OCI-LY3 (cell line): ENCODE data around the gene ADTRP.

Source experiments
- H2AFZ ChIP-seq: fragments of 200-600, 300-600 bp; shearing (Covaris generic); 2 replicates; pipeline ENCODE4 v1.6.0; 2014; ENCODE audit warnings: antibody characterized with exemption, low read depth, low read length
- H3K27ac ChIP-seq: fragments of 200-600, 300-600 bp; sonication (generic); 2 replicates; pipeline ENCODE4 v1.5.1; 2014; ENCODE audit warnings: mild to moderate bottlenecking, low read length, moderate library complexity, mixed read lengths
- H3K27me3 ChIP-seq: fragments of 200-600, 300-600 bp; sonication (generic); 2 replicates; pipeline ENCODE4 v1.6.1; 2014; ENCODE audit warnings: low read depth, low read length, mixed read lengths
- H3K36me3 ChIP-seq: fragments of 200-600, 300-600 bp; sonication (generic); replicated peaks from 2 replicates; pipeline ENCODE3; 2014; ENCODE audit warnings: low read depth, low read length, mixed read lengths
- H3K4me1 ChIP-seq: fragments of 300-600, 200-600 bp; sonication (generic); 2 replicates; pipeline ENCODE4 v1.6.1; 2014; ENCODE audit warnings: low read length, mixed read lengths
- H3K4me2 ChIP-seq: fragments of 200-600, 300-600 bp; sonication (generic); 2 replicates; pipeline ENCODE4 v1.6.1; 2014; ENCODE audit warnings: low read length, mixed read lengths
- H3K4me3 ChIP-seq: fragments of 300-600, 200-600 bp; sonication (generic); 2 replicates; pipeline ENCODE4 v1.5.1; 2014; ENCODE audit warnings: antibody characterized with exemption, mild to moderate bottlenecking, low read length, moderate library complexity
- H3K79me2 ChIP-seq: fragments of 300-600, 200-600 bp; shearing (Covaris generic); 2 replicates; pipeline ENCODE4 v1.6.1; 2014; ENCODE audit warnings: mild to moderate bottlenecking, low read length, mixed read lengths
- H3K9ac ChIP-seq: fragments of 300-600, 200-600 bp; shearing (Covaris generic); 2 replicates; pipeline ENCODE4 v1.6.0; 2014; ENCODE audit warnings: mild to moderate bottlenecking, low read length, moderate library complexity
- H3K9me3 ChIP-seq: fragments of 200-600, 300-600 bp; shearing (Covaris generic); 2 replicates; pipeline ENCODE4 v1.6.1; 2014; ENCODE audit warnings: low read length, mixed read lengths; ENCODE audit not compliant: insufficient read depth
- H4K20me1 ChIP-seq: fragments of 200-600, 300-600 bp; sonication (generic); 2 replicates; pipeline ENCODE4 v1.6.1; 2016; ENCODE audit warnings: low read length, mixed read lengths; ENCODE audit not compliant: insufficient read depth
- EZH2phosphoT487 ChIP-seq: fragments of 200-600 bp; shearing (Covaris generic); IDR thresholded peaks from 2 replicates; pipeline ENCODE4 v1.6.1; 2018; ENCODE audit warnings: antibody characterized with exemption, mixed run types, low read depth
- TF ChIP-seq, protein P1 (sequence below): fragments of 200-600, 300-600 bp; sonication (generic); IDR thresholded peaks from 2 replicates; pipeline ENCODE4 v1.5.1; 2014; ENCODE audit warnings: antibody characterized with exemption, low read length, low read depth

The ADTRP gene

DNA sequence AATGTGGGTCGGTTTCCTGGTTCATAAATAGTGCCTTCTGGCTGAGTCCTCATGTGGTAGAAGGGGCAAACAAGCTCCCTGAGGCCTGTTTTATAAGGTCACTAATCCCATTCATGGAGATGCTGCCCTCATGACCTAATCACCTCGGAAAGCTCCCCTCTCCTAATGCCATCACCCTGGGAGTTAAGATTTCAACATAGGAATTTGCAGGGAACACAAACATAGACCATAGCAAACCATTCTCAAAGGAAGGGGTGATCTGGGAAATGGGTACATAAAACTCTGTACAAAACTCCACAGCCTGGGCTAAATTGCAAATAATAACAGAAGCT, 1.5 kb upstream of the ADTRP start:
- no peaks in the 10 kb centered on the region for H3K36me3 ChIP-seq
- no peak overlapping the region for H3K4me2 ChIP-seq
- H3K4me1 ChIP-seq, result peaks cover 6% of the 10 kb centered on the region
- H3K4me3 ChIP-seq, result no peak overlapping the region
- H4K20me1 ChIP-seq, result no peaks in the 10 kb centered on the region
- H3K9ac ChIP-seq, result no peak overlapping the region
- H3K27ac ChIP-seq, result no peak overlapping the region
- H3K79me2 ChIP-seq, result no peaks in the 10 kb centered on the region
- TF ChIP-seq, protein P1, sequence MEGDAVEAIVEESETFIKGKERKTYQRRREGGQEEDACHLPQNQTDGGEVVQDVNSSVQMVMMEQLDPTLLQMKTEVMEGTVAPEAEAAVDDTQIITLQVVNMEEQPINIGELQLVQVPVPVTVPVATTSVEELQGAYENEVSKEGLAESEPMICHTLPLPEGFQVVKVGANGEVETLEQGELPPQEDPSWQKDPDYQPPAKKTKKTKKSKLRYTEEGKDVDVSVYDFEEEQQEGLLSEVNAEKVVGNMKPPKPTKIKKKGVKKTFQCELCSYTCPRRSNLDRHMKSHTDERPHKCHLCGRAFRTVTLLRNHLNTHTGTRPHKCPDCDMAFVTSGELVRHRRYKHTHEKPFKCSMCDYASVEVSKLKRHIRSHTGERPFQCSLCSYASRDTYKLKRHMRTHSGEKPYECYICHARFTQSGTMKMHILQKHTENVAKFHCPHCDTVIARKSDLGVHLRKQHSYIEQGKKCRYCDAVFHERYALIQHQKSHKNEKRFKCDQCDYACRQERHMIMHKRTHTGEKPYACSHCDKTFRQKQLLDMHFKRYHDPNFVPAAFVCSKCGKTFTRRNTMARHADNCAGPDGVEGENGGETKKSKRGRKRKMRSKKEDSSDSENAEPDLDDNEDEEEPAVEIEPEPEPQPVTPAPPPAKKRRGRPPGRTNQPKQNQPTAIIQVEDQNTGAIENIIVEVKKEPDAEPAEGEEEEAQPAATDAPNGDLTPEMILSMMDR, result no peak
- TF ChIP-seq EZH2phosphoT487, result no peak
- H2AFZ ChIP-seq, result no peak overlapping the region
- H3K27me3 ChIP-seq, result peaks cover 9% of the 10 kb centered on the region
- H3K9me3 ChIP-seq, result no peaks in the 10 kb centered on the region

DNA sequence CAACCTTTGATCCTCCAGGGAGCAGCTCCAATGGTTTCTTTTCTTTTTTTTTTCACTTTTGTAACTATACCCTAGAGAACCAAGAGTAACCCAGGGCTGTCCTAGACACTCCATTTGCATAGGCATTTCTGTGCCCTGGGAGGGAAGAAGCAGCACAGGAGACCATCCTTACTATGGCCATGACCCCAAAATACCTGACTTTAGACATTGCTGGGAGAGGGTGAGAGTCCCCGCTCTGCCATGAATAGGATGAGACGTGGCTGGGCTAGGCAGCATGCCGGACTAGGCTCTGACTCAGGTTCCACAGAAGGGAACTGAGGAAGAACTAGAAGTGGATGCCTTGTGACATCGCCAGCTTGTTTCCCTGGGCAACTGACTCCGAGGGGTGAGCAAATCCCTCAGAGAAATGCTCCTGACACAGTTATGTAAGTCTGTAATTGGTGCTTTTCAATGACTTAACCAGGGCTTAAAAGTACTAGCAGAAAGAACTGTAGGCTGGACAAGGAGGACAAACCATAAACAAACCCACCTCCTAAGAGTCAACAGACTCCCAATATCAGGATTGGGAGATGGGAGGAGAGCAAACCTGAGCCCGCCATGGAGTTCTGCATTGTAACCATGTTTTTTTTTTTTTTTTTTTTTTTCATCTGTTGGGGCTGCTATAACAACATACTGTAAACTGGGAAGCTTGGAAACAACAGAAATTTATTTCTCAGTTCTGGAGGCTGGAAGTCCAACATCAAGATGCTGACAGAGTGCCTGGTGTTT, 910 bp upstream of the ADTRP start:
- Histone ChIP-seq H3K4me2 (no peak overlapping the region), H3K9ac (no peak overlapping the region), H3K27ac (no peak overlapping the region), H3K4me1 (peaks cover under 1% of the 10 kb centered on the region), H3K27me3 (peaks cover 8% of the 10 kb centered on the region), H3K4me3 (no peak overlapping the region), H4K20me1 (no peaks in the 10 kb centered on the region), H3K36me3 (no peaks in the 10 kb centered on the region), H2AFZ (no peak overlapping the region), H3K79me2 (no peaks in the 10 kb centered on the region), H3K9me3 (no peaks in the 10 kb centered on the region)
- TF ChIP-seq EZH2phosphoT487, result no peak
- TF ChIP-seq, protein P1, result no peak

DNA sequence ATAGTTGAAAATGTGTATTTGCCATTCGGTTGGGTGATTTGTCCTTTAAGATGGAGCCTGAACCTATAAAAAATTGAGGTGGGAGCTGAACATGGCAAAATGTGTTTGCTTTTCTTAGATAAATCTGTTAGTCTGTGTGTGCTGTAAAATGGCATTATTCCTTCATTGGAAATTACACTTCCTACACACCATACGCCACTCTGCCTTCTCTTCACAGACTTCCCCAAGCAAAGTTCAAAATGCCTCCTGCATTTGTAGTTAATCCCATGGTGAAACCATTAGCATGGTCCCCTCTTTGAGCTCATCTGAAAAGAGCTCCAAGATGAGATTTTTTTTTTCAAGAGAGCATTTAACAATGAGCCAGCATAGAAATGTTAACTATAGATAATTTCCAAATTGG, 567 bp downstream of the ADTRP start:
- Histone ChIP-seq H3K4me1 (no peaks in the 10 kb centered on the region), H3K4me3 (no peak overlapping the region), H3K36me3 (no peaks in the 10 kb centered on the region), H2AFZ (no peak overlapping the region), H3K27ac (no peak overlapping the region), H3K9ac (no peak overlapping the region), H3K79me2 (no peaks in the 10 kb centered on the region), H4K20me1 (no peaks in the 10 kb centered on the region), H3K27me3 (no peaks in the 10 kb centered on the region), H3K4me2 (no peak overlapping the region), H3K9me3 (no peaks in the 10 kb centered on the region)
- TF ChIP-seq EZH2phosphoT487, result no peak
- TF ChIP-seq, protein P1, result no peak

DNA sequence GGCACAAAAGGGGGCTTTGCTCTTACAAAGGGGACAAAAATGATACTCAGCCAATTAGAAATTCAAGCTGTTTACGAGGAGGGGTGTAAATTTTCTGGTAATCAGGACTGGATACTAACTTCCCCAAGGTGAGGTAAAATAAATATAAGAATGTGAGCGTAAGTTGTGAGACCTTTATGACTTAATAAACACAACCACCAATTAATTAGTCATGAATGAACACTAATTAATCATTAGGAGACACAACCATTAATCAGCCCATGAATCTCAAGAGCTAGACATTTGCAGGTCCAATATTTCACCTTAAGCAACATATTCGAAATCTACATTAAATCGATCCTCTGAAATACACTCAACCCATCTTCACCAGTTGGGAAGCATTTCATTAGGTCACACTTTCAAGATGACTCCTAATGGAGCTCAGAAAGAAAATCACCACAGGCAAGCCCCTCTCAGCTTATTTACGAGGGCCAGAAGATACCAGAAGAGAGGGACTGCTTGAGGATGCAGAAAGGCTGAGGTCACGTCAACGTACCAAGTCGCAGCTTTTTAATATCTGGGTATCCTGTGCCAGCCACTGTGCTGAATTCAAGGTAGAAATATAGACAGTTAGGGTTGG, 2.7 kb downstream of the ADTRP start:
- Histone ChIP-seq H4K20me1 (no peaks in the 10 kb centered on the region), H3K9me3 (no peaks in the 10 kb centered on the region), H3K4me1 (peaks cover 3% of the 10 kb centered on the region), H3K36me3 (no peaks in the 10 kb centered on the region), H3K79me2 (no peaks in the 10 kb centered on the region), H3K4me2 (no peak overlapping the region), H3K27me3 (no peaks in the 10 kb centered on the region), H3K27ac (no peak overlapping the region), H3K4me3 (no peak overlapping the region), H2AFZ (no peak overlapping the region), H3K9ac (no peak overlapping the region)
- TF ChIP-seq EZH2phosphoT487, result no peak
- TF ChIP-seq, protein P1, result no peak
